Renal cortex interstitium (tissue), 15 donors: Measurements from ENCODE around the gene COTL1. TPM values are rescaled to one million over a fixed set of nuclear protein-coding genes. Genes with fewer than 3 reads are reported as not detected.
A peak's percentile ranks its signal among the peaks of the same experiment; 100 is the strongest.

Experiments
- DNase-seq, 11 donors: peaks; one replicate each; pipeline ENCODE4 v3.0.0-alpha.2; 2013; ENCODE audit warnings: low read depth in 9 of 11, low spot score in 4 of 11; ENCODE audit errors: extremely low read depth in 1 of 11
- long read RNA-seq, 16 experiments: transcript quantifications; one replicate each; lab custom pipeline, GENCODE V29; 2026
- polyA plus RNA-seq, 3 donors: library from polyadenylated mRNA; unstranded; fragments of 120-200 nt; gene quantifications; one replicate each; pipeline ENCODE4 v1.2.1, GENCODE V29; 2013; ENCODE audit not compliant: insufficient read length in 3 of 3

Gene COTL1
- 100 to 1,000 TPM; 141 to 146 (median 143) TPM for polyA plus RNA-seq
- long read RNA-seq, donor 1, transcript COTL1-201 (4 exons, 1,843 nt) = major isoform, 76 of 85 reads
- long read RNA-seq, donor 1, partial matches to known transcripts = 5 of 85 reads
- long read RNA-seq, donor 1, other reads (novel, unspliced or antisense) = 0 of 85 reads
- long read RNA-seq, donor 2, transcript COTL1-201 (4 exons, 1,843 nt) = major isoform, 74 of 85 reads
- long read RNA-seq, donor 2, partial matches to known transcripts = 7 of 85 reads
- long read RNA-seq, donor 2, other reads (novel, unspliced or antisense) = 0 of 85 reads
- long read RNA-seq, donor 3, transcript COTL1-202 (2 exons, 781 nt) = minor isoform, 8 of 111 reads
- long read RNA-seq, donor 3, transcript COTL1-201 (4 exons, 1,843 nt) = major isoform, 96 of 111 reads
- long read RNA-seq, donor 3, partial matches to known transcripts = 7 of 111 reads
- long read RNA-seq, donor 3, other reads (novel, unspliced or antisense) = 0 of 111 reads
- long read RNA-seq, donor 4, transcript COTL1-201 (4 exons, 1,843 nt) = major isoform, 50 of 84 reads
- long read RNA-seq, donor 4, partial matches to known transcripts = 31 of 84 reads
- long read RNA-seq, donor 4, other reads (novel, unspliced or antisense) = 0 of 84 reads
- long read RNA-seq, donor 5 = 0 reads
- long read RNA-seq, donor 6, transcript COTL1-202 (2 exons, 781 nt) = minor isoform, 6 of 77 reads
- long read RNA-seq, donor 6, transcript COTL1-201 (4 exons, 1,843 nt) = major isoform, 66 of 77 reads
- long read RNA-seq, donor 6, partial matches to known transcripts = 5 of 77 reads
- long read RNA-seq, donor 6, other reads (novel, unspliced or antisense) = 0 of 77 reads
- long read RNA-seq, donor 7, transcript COTL1-201 (4 exons, 1,843 nt) = major isoform, 64 of 79 reads
- long read RNA-seq, donor 7, transcript COTL1-202 (2 exons, 781 nt) = minor isoform, 8 of 79 reads
- long read RNA-seq, donor 7, partial matches to known transcripts = 7 of 79 reads
- long read RNA-seq, donor 7, other reads (novel, unspliced or antisense) = 0 of 79 reads
- long read RNA-seq, donor 8 = 0 reads
- long read RNA-seq, donor 9, transcript COTL1-201 (4 exons, 1,843 nt) = major isoform, 48 of 57 reads
- long read RNA-seq, donor 9, partial matches to known transcripts = 6 of 57 reads
- long read RNA-seq, donor 9, other reads (novel, unspliced or antisense) = 0 of 57 reads
- long read RNA-seq, donor 10, transcript COTL1-201 (4 exons, 1,843 nt) = major isoform, 76 of 78 reads
- long read RNA-seq, donor 10, partial matches to known transcripts = 0 of 78 reads
- long read RNA-seq, donor 10, other reads (novel, unspliced or antisense) = 0 of 78 reads
- long read RNA-seq, donor 11, transcript COTL1-201 (4 exons, 1,843 nt) = major isoform, 72 of 74 reads
- long read RNA-seq, donor 11, partial matches to known transcripts = 0 of 74 reads
- long read RNA-seq, donor 11, other reads (novel, unspliced or antisense) = 0 of 74 reads
- long read RNA-seq, donor 12, transcript COTL1-201 (4 exons, 1,843 nt) = major isoform, 14 of 16 reads
- long read RNA-seq, donor 12, partial matches to known transcripts = 0 of 16 reads
- long read RNA-seq, donor 12, other reads (novel, unspliced or antisense) = 0 of 16 reads
- long read RNA-seq, donor 13 = 0 reads
- long read RNA-seq, donor 14, transcript COTL1-201 (4 exons, 1,843 nt) = major isoform, 56 of 57 reads
- long read RNA-seq, donor 14, partial matches to known transcripts = 0 of 57 reads
- long read RNA-seq, donor 14, other reads (novel, unspliced or antisense) = 0 of 57 reads
- long read RNA-seq, donor 15, transcript COTL1-201 (4 exons, 1,843 nt) = major isoform, 36 of 41 reads
- long read RNA-seq, donor 15, transcript COTL1-202 (2 exons, 781 nt) = minor isoform, 5 of 41 reads
- long read RNA-seq, donor 15, partial matches to known transcripts = 0 of 41 reads
- long read RNA-seq, donor 15, other reads (novel, unspliced or antisense) = 0 of 41 reads
- long read RNA-seq, donor 16, transcript COTL1-201 (4 exons, 1,843 nt) = major isoform, 182 of 331 reads
- long read RNA-seq, donor 16, transcript COTL1-202 (2 exons, 781 nt) = minor isoform, 6 of 331 reads
- long read RNA-seq, donor 16, partial matches to known transcripts = 143 of 331 reads
- long read RNA-seq, donor 16, other reads (novel, unspliced or antisense) = 0 of 331 reads

- peak in 10 of 11 donors; percentile 83 to 96 (median 93) for DNase-seq
These were observed at the start of gene COTL1 for GRCh38 chr16:84617791-84618580. Gene COTL1, minus strand, starts transcription at chr16:84618078. Its CDS starts 164 bp downstream, at chr16:84617914.

- DNase-seq = no peak
These were observed 48.0 kb upstream of the COTL1 start for GRCh38 chr16:84665843-84666242.

DNA sequence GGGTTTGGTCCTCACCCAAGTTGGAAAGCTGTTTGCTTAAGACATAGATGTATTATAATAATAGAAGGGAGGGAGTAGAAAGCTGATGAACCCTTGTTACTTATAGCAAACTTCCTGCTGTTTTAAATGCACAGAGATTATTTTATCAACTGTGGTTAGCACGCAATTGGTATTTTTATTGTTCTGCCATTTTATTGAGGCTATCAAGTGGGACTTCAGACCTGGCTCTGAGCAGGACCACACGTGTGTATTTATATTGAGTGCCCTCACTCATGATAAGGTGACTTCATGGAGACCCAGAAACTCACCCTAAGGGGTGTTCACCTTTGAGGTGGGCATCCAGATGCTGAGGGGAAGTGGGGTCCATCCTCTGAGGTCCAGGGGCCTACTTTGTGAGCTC is 47.5 kb upstream of the COTL1 start:
- DNase-seq = no peak

- DNase-seq = no peak
These were observed 45.7 kb upstream of the COTL1 start for GRCh38 chr16:84663433-84664101.

DNA sequence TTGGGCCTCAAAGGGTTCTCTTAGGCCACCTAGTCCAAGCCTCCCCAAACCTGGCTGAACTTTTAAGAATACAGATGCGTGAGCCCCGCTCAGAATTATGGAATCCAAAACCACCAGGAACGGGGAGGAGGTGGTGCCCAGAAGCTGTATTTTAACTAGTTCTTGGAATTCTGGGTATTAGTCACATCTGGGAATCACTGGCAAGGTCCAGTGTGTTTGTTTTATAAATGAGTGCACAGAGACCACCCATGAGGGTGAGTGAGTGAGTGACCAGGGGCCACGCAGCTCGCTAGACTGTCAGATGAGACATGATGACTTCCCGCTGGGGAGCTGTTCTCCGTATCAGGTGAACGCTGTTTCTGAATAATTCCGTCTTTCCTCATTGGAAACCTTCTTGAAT is 44.6 kb upstream of the COTL1 start:
- DNase-seq = no peak

DNA sequence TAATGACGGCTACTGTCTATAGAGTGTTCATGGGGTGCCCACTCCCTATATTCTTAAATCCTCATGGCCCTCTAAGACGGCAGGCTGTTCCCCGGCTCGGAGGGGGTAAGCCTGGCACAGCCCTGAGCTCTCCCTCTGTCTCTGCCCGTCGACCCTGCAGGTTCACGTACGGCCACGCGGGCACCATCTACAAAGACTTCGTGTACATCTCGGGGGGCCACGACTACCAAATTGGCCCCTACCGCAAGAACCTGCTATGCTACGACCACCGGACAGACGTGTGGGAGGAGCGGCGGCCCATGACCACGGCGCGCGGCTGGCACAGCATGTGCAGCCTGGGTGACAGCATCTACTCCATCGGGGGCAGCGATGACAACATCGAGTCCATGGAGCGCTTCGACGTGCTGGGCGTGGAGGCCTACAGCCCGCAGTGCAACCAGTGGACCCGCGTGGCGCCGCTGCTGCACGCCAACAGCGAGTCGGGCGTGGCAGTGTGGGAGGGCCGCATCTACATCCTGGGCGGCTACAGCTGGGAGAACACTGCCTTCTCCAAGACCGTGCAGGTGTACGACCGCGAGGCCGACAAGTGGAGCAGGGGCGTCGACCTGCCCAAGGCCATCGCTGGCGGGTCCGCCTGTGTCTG is 43.7 kb upstream of the COTL1 start:
- no peak for DNase-seq

- no peak for DNase-seq
These were observed 43.1 kb upstream of the COTL1 start for GRCh38 chr16:84660973-84661372.

GRCh38 chr16:84659656-84660300 is 41.9 kb upstream of the COTL1 start:
- DNase-seq = no peak

GRCh38 chr16:84658690-84659089 is 40.8 kb upstream of the COTL1 start:
- DNase-seq = no peak

GRCh38 chr16:84657229-84657837 is 39.5 kb upstream of the COTL1 start:
- no peak for DNase-seq

DNA sequence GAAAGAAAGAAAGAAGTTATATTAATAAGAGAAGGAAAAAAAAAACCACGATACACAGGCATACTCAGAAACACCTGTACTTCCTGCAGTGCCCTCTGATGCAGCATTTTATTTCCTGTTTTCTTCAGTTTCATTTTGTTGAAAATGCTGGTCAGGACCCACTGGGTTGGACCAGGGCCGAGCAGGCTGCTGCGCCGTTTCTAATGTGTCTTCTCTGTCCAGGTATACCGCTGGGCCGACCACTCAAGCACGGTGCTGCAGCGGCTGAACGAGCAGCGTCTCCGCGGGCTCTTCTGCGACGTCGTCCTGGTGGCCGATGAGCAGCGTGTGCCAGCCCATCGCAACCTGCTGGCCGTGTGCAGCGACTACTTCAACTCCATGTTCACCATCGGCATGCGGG is 38.8 kb upstream of the COTL1 start:
- no peak for DNase-seq

DNA sequence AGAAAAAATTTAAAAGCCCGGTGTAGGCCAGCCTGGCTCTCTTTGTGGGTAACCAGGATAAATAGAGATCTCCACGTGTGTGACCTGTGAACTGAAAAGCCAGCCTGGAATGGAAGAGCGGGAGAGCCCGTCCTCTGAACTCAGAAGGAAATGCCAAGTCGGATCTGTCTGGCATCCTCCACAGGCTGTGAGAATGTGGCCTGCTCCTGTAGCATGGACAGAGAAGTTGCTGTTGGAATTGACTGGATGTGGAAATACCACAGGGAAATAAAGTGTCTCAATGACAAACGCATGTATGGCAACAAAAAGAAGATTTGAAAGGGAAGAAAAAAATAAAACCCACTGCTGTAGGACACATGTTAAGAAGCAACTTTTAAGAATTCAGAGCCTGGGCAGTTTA is 37.1 kb upstream of the COTL1 start:
- no peak for DNase-seq

DNA sequence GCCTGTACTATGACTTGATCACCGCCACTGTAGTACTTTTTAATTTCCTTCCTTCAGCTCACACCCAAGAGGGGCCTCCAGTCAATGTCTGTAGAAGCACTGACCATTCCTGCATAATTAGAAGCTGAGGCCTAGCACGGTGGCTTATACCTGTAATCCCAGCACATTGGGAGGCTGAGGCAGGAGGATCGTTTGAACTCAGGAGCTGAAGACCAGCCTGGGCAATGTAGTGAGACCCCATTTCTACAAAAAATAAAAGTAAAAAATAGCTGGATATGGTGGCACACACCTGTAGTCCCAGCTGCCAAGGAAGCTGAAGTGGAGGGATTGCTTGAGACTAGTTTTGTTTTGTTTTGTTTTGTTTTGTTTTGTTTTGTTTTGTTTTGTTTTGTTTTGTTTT is 36.4 kb upstream of the COTL1 start:
- no peak for DNase-seq

- DNase-seq = no peak
These were observed 34.7 kb upstream of the COTL1 start for GRCh38 chr16:84652566-84652965.
